VCaP (cell line): ENCODE measurements around the gene COQ10B.
"Not testable (repeated sequence)": the region's sequence is repeated elsewhere in the genome, so short reads cannot be mapped to it uniquely, and the experiment has no call there.

ENCODE experiments used
- H3K27ac ChIP-seq: fragments of 450-650 bp; 2 replicates; pipeline ENCODE4 v1.5.1; 2017
- TF ChIP-seq, protein P1 (sequence below): fragments of 450-650 bp; conservative IDR thresholded peaks from 2 replicates; pipeline ENCODE4 v1.5.1; 2017; ENCODE audit warnings: mild to moderate bottlenecking, moderate library complexity

The COQ10B gene

DNA sequence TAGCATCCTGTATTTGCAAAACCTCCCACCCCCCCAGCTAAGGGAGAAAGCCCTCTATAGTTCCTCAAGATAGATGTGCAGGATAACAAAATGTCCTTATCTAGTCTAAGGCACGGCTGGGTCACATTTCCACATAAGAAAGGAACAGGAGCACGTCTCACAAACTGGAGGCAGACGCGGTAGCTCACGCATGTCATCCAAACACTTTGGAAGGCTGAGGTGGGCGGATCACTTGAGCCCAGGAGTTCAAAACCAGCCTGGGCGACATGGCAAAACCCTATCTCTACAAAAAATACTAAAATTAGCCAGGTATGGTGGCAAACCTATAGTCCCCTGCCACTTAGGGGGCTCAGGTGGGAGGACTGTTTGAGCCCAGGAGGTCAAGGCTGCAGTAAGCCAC lies 27.8 kb upstream of the COQ10B start:
- TF ChIP-seq, protein P1, sequence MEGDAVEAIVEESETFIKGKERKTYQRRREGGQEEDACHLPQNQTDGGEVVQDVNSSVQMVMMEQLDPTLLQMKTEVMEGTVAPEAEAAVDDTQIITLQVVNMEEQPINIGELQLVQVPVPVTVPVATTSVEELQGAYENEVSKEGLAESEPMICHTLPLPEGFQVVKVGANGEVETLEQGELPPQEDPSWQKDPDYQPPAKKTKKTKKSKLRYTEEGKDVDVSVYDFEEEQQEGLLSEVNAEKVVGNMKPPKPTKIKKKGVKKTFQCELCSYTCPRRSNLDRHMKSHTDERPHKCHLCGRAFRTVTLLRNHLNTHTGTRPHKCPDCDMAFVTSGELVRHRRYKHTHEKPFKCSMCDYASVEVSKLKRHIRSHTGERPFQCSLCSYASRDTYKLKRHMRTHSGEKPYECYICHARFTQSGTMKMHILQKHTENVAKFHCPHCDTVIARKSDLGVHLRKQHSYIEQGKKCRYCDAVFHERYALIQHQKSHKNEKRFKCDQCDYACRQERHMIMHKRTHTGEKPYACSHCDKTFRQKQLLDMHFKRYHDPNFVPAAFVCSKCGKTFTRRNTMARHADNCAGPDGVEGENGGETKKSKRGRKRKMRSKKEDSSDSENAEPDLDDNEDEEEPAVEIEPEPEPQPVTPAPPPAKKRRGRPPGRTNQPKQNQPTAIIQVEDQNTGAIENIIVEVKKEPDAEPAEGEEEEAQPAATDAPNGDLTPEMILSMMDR: no peak
- H3K27ac ChIP-seq: no peak overlapping the region

- TF ChIP-seq, protein P1: no peak
These were observed 26.4 kb upstream of the COQ10B start for GRCh38 chr2:197426723-197427603.

DNA sequence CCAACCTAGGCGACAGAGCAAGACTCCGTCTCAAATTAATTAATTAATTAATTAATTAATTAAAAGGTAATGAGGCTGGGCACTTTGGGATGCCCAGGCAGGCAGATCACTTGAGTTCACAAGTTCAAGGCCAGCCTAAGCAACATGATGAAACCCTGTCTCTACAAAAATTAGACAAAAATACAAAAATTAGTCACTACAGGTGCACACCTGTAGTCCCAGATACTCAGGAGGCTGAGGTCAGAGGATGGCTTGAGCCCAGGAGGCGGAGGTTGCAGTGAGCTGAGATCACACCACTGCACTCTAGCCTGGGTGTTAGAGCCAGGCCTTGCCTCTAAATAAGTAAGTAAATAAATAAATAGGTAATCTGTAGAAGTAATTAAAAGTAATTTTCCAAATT lies 25.4 kb upstream of the COQ10B start:
- H3K27ac ChIP-seq: no peak overlapping the region
- TF ChIP-seq, protein P1: no peak

More at GRCh38 chr2:197426723-197427603, 26.4 kb upstream of the COQ10B start:
- H3K27ac ChIP-seq: peak overlapping the region; percentile 7; the same call in 1 of the 2 replicates

DNA sequence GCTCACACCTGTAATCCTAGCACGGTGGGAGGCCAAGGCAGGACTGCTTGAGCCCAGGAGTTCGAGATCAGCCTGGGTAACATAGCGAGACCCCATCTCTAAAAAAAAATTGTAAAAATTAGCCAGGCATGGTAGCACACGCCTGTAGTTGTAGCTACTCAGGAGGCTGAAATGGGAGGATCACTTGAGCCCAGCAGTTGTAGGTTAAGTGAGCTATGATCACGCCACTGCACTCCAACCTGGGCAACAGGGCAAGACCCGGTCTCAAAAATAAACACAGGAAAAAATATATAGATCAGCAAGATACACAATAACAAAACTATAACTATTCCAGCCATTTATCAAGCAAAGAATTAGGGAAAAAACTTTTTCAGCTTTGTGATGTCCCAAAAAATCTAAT lies 21.5 kb upstream of the COQ10B start:
- H3K27ac ChIP-seq: no peak overlapping the region
- TF ChIP-seq, protein P1: no peak

DNA sequence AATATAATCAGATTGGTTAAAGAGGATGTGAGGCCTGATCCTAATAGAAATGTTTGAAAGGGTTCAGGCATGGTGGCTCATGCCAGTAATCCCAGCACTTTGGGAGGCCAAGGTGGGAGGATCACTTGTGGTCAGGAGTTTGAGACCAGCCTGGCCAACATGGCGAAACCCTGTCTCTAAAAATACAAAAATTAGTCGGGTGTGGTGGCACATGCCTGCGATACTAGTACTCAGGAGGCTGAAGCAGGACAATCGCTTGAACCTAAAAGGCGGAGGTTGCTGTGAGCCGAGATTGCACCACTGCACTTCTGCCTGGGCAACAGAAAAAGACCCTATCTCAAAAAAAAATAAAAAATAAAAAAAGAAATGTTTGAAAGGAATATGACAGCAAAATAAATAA lies 20.8 kb upstream of the COQ10B start:
- H3K27ac ChIP-seq: not testable (repeated sequence)

- TF ChIP-seq, protein P1: no peak
These were observed 19.4 kb upstream of the COQ10B start for GRCh38 chr2:197433780-197434438.

GRCh38 chr2:197434541-197435513 lies 18.5 kb upstream of the COQ10B start, which contains the start of gene SF3B1:
Gene SF3B1, minus strand, starts transcription at chr2:197435028. Its CDS starts 29 bp downstream, at chr2:197434999.
- TF ChIP-seq, protein P1: no peak

More at GRCh38 chr2:197433780-197434438, 19.4 kb upstream of the COQ10B start:
- peak overlapping the region; percentile 93 for H3K27ac ChIP-seq

More at GRCh38 chr2:197434541-197435513, 18.5 kb upstream of the COQ10B start, which contains the start of gene SF3B1:
- H3K27ac ChIP-seq: peak within 1 kb of the TSS; percentile 93
